HEK293T (cell line): ENCODE results near the gene SLCO1B1.

Source experiments
- BHLHE40 ChIP-seq: fragments of 450-650 bp; IDR thresholded peaks from 2 replicates; pipeline ENCODE4 v1.6.1; 2016; ENCODE audit warnings: mild to moderate bottlenecking, moderate library complexity, borderline replicate concordance
- ELF4 ChIP-seq: fragments of 450-650 bp; IDR thresholded peaks from 2 replicates; pipeline ENCODE4 v1.6.1; 2017; ENCODE audit warnings: antibody characterized with exemption
- FOXA1 ChIP-seq: fragments of 450-650 bp; IDR thresholded peaks from 2 replicates; pipeline ENCODE4 v1.6.1; 2016; ENCODE audit warnings: mild to moderate bottlenecking
- FOXK2 ChIP-seq: fragments of 450-650 bp; IDR thresholded peaks from 2 replicates; pipeline ENCODE4 v1.6.1; 2016; ENCODE audit warnings: mild to moderate bottlenecking
- FOXM1 ChIP-seq: fragments of 450-650 bp; IDR thresholded peaks from 2 replicates; pipeline ENCODE4 v1.6.1; 2017; ENCODE audit warnings: mild to moderate bottlenecking, borderline replicate concordance
- LEF1 ChIP-seq: fragments of 450-650 bp; IDR thresholded peaks from 2 replicates; pipeline ENCODE4 v1.6.1; 2017; ENCODE audit warnings: mild to moderate bottlenecking, borderline replicate concordance
- SP1 ChIP-seq: fragments of 450-650 bp; IDR thresholded peaks from 2 replicates; pipeline ENCODE4 v1.6.1; 2017
- SUZ12 ChIP-seq: fragments of 450-650 bp; IDR thresholded peaks from 2 replicates; pipeline ENCODE4 v1.6.1; 2016; ENCODE audit warnings: mild to moderate bottlenecking
- TARDBP ChIP-seq: fragments of 450-650 bp; IDR thresholded peaks from 2 replicates; pipeline ENCODE4 v1.6.1; 2016
- ZNF384 ChIP-seq: fragments of 450-650 bp; IDR thresholded peaks from 2 replicates; pipeline ENCODE4 v1.6.1; 2016

DNA sequence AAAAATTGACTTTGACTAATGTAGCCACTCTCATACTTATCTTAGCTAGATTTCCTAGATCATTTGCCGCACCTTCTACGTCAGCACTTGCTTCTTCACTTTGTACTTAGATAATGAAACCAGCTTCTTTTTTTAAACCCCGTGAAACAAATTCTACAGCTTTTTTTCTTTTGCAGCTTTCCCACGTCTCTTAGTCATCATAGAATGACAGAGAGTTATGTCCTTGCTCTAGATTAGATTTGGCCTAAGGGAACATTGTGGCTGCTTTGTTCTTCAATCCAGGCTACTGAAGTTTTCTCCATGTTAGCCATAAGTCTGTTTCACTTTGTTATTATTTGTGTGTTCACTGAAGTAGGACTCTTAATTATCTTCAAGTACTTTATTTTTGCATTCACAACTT lies 108.9 kb downstream of the SLCO1B1 start:
- no peak for TF ChIP-seq LEF1
- no peak for TF ChIP-seq SUZ12
- TF ChIP-seq FOXA1 = no peak
- TF ChIP-seq FOXM1 = no peak
- TF ChIP-seq TARDBP = no peak
- no peak for TF ChIP-seq SP1
- no peak for TF ChIP-seq ELF4
- TF ChIP-seq FOXK2 = no peak
- no peak for TF ChIP-seq ZNF384
- no peak for TF ChIP-seq BHLHE40
